Measurements from ENCODE around the gene SPPL3. TPM values are rescaled to one million over a fixed set of nuclear protein-coding genes. Genes with fewer than 3 reads are reported as not detected.

Gene SPPL3
- total RNA-seq, 4 donors from 2014 or later: 5.4 to 82.7 (median 23.2) TPM

- H3K27ac ChIP-seq: no peak overlapping the region
- intact Hi-C loops (cut with DNase I; ENCODE audit: low total_unique reads): no loop called here
- TF ChIP-seq CTCF (IDR thresholded peaks at IDR 0.05): no peak
- TF ChIP-seq POLR2A (IDR thresholded peaks at IDR 0.05): no peak
Measured at GRCh38 chr12:120851444-120851843, 52.7 kb downstream of the SPPL3 start.

GRCh38 chr12:120849765-120850164 lies 54.4 kb downstream of the SPPL3 start:
- no peak overlapping the region for H3K4me3 ChIP-seq
- no peak for TF ChIP-seq POLR2A (IDR thresholded peaks at IDR 0.05)
- no peak for TF ChIP-seq CTCF (IDR thresholded peaks at IDR 0.05)
- peak overlapping the region; percentile 17 to 73 for H3K27ac ChIP-seq
- H3K9me3 ChIP-seq: no peaks in the 10 kb centered on the region
- H3K4me1 ChIP-seq: peaks cover 0 to 13% of the 10 kb centered on the region in 2 donors
- peak in 1 of 2 donors; percentile 25 for DNase-seq
- intact Hi-C loops (cut with DNase I; ENCODE audit: low total_unique reads): no loop called here
- H3K36me3 ChIP-seq: no peaks in the 10 kb centered on the region
- no peaks in the 10 kb centered on the region for H3K27me3 ChIP-seq

More at GRCh38 chr12:120851444-120851843, 52.7 kb downstream of the SPPL3 start:
- Histone ChIP-seq H3K4me3 (no peak overlapping the region), H3K36me3 (no peaks in the 10 kb centered on the region), H3K27me3 (no peaks in the 10 kb centered on the region), H3K4me1 (peaks cover 3 to 9% of the 10 kb centered on the region in 2 donors), H3K9me3 (no peaks in the 10 kb centered on the region)
- no peak for DNase-seq

- Histone ChIP-seq H3K4me1 (peaks cover 0 to 13% of the 10 kb centered on the region in 2 donors), H3K9me3 (no peaks in the 10 kb centered on the region), H3K27me3 (no peaks in the 10 kb centered on the region), H3K36me3 (no peaks in the 10 kb centered on the region), H3K4me3 (no peak overlapping the region), H3K27ac (peak overlapping the region; percentile 28 to 45)
- intact Hi-C loops (cut with DNase I; ENCODE audit: low total_unique reads): no loop called here
- no peak for TF ChIP-seq POLR2A (IDR thresholded peaks at IDR 0.05)
- no peak for TF ChIP-seq CTCF (IDR thresholded peaks at IDR 0.05)
- no peak for DNase-seq
Measured at GRCh38 chr12:120847814-120848213, 56.3 kb downstream of the SPPL3 start.

GRCh38 chr12:120847392-120847791 lies 56.8 kb downstream of the SPPL3 start:
- peaks cover 0 to 13% of the 10 kb centered on the region in 2 donors for H3K4me1 ChIP-seq
- no peak overlapping the region for H3K4me3 ChIP-seq
- H3K36me3 ChIP-seq: no peaks in the 10 kb centered on the region
- H3K27ac ChIP-seq: peak overlapping the region; percentile 28 to 45
- no peaks in the 10 kb centered on the region for H3K27me3 ChIP-seq
- intact Hi-C loops (cut with DNase I; ENCODE audit: low total_unique reads): no loop called here
- no peaks in the 10 kb centered on the region for H3K9me3 ChIP-seq
- no peak for DNase-seq
- TF ChIP-seq POLR2A (IDR thresholded peaks at IDR 0.05) (no peak), CTCF (IDR thresholded peaks at IDR 0.05) (no peak)

GRCh38 chr12:120846721-120847120 lies 57.4 kb downstream of the SPPL3 start:
- intact Hi-C loops (cut with DNase I; ENCODE audit: low total_unique reads): no loop called here
- peaks cover 0 to 13% of the 10 kb centered on the region in 2 donors for H3K4me1 ChIP-seq

More at GRCh38 chr12:120846721-120847120, 57.4 kb downstream of the SPPL3 start:
- peak overlapping the region; percentile 28 to 45 for H3K27ac ChIP-seq
- TF ChIP-seq POLR2A (IDR thresholded peaks at IDR 0.05) (no peak), CTCF (IDR thresholded peaks at IDR 0.05) (no peak)
- no peaks in the 10 kb centered on the region for H3K36me3 ChIP-seq
- no peaks in the 10 kb centered on the region for H3K9me3 ChIP-seq
- no peaks in the 10 kb centered on the region for H3K27me3 ChIP-seq
- H3K4me3 ChIP-seq: no peak overlapping the region
- DNase-seq: no peak
